Progenitor cell of endocrine pancreas (in vitro differentiated cells): ENCODE data around the gene STMN3. TPM values are rescaled to one million over a fixed set of nuclear protein-coding genes. Genes with fewer than 3 reads are reported as not detected.
A peak's percentile ranks its signal among the peaks of the same experiment; 100 is the strongest.
"Not testable (repeated sequence)": the region's sequence is repeated elsewhere in the genome, so short reads cannot be mapped to it uniquely, and the experiment has no call there.

Experiments used
- DNase-seq: peaks from one replicate; pipeline ENCODE4 v3.0.0; 2021; ENCODE audit warnings: low spot score; ENCODE audit not compliant: unreplicated experiment
- H3K27ac Mint-ChIP-seq: 2 replicates; pipeline ENCODE4 v1.8.0; 2021; ENCODE audit warnings: mild to moderate bottlenecking, moderate library complexity, mixed read lengths
- H3K27me3 Mint-ChIP-seq: 2 replicates; pipeline ENCODE4 v1.8.0; 2021; ENCODE audit warnings: mixed read lengths
- H3K36me3 Mint-ChIP-seq: 2 replicates; pipeline ENCODE4 v1.8.0; 2022; ENCODE audit warnings: mixed read lengths; ENCODE audit not compliant: insufficient read depth
- H3K4me1 Mint-ChIP-seq: 2 replicates; pipeline ENCODE4 v1.8.0; 2021; ENCODE audit warnings: low read depth, mixed read lengths
- H3K4me3 Mint-ChIP-seq: 2 replicates; pipeline ENCODE4 v1.8.0; 2021; ENCODE audit warnings: low read depth, mild to moderate bottlenecking, moderate library complexity, mixed read lengths
- H3K9me3 Mint-ChIP-seq: 2 replicates; pipeline ENCODE4 v1.8.0; 2021; ENCODE audit warnings: low read depth, mixed read lengths
- total RNA-seq: library from RNA; stranded (reverse); gene quantifications from 2 replicates; pipeline ENCODE4 v1.2.1, GENCODE V29; 2021
- TF ChIP-seq, protein P1 (sequence below): fragments of 200-600 bp; sonication (generic); IDR thresholded peaks from one replicate; pipeline ENCODE4 v1.5.0; 2021; ENCODE audit warnings: antibody characterized with exemption, mild to moderate bottlenecking; ENCODE audit not compliant: unreplicated experiment

The STMN3 gene
- total RNA-seq, 1 donor from 2014 or later: 25.6 TPM

DNA sequence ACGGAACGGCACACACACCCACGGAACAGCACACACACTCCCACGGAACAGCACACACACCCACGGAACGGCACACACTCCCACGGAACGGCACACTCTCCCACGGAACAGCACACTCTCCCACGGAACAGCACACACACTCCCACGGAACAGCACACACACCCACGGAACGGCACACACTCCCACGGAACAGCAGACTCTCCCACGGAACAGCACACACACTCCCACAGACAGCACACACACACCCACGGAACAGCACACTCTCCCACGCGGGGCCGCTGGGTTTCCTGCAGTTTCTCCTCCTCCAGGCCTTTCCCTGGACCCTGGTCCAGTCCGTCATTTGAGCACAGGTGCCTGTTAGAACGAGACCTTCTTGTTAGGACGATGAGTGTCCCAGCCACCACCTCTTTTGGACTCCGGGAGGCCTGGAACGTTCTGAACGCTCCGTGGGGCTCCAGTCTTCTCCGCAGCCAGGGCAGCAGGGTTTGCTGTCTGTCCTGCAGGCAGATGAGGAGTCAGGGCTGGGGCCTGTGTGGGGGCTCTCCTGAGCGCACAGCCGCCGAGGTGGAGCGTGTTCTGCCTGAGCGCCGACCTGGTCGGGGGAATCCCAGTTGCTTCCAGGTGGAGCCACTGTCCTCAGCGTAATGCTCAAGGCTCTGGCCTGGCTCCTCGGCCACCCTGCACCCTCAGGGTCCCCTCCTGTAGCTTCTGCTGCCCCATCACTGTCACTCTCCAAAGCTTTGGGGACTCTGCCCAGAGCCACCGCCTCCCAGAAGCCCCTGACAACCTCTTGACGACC is 25.6 kb upstream of the STMN3 start:
- Mint-ChIP-seq H3K4me1 (no peaks in the 10 kb centered on the region), H3K27me3 (no peaks in the 10 kb centered on the region), H3K27ac (no peak overlapping the region), H3K9me3 (no peaks in the 10 kb centered on the region), H3K36me3 (peaks cover 3% of the 10 kb centered on the region), H3K4me3 (no peak overlapping the region)
- no peak for DNase-seq
- TF ChIP-seq, protein P1, sequence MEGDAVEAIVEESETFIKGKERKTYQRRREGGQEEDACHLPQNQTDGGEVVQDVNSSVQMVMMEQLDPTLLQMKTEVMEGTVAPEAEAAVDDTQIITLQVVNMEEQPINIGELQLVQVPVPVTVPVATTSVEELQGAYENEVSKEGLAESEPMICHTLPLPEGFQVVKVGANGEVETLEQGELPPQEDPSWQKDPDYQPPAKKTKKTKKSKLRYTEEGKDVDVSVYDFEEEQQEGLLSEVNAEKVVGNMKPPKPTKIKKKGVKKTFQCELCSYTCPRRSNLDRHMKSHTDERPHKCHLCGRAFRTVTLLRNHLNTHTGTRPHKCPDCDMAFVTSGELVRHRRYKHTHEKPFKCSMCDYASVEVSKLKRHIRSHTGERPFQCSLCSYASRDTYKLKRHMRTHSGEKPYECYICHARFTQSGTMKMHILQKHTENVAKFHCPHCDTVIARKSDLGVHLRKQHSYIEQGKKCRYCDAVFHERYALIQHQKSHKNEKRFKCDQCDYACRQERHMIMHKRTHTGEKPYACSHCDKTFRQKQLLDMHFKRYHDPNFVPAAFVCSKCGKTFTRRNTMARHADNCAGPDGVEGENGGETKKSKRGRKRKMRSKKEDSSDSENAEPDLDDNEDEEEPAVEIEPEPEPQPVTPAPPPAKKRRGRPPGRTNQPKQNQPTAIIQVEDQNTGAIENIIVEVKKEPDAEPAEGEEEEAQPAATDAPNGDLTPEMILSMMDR: no peak

DNA sequence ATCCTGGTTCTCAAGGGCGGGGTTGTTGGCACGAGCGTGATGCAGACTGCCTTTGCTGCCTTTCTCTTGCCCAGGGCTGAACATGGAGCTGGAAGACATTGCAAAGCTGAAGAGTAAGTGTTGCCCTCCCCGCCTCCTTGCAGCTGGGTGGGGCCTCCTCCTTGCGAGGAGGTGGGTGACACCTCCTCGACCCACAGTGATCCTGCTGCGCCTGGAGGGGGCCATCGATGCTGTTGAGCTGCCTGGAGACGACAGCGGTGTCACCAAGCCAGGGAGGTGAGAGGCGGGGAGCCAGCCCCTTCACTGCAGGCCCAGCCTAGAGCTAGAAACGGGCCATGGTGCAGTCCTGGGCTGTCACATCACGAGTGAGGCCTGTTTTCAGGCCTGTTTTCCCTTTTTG is 24.8 kb upstream of the STMN3 start:
- Mint-ChIP-seq H3K4me3 (no peak overlapping the region), H3K4me1 (no peaks in the 10 kb centered on the region), H3K36me3 (peaks cover 3% of the 10 kb centered on the region), H3K9me3 (no peaks in the 10 kb centered on the region), H3K27ac (no peak overlapping the region), H3K27me3 (no peaks in the 10 kb centered on the region)
- TF ChIP-seq, protein P1: no peak
- DNase-seq: no peak

DNA sequence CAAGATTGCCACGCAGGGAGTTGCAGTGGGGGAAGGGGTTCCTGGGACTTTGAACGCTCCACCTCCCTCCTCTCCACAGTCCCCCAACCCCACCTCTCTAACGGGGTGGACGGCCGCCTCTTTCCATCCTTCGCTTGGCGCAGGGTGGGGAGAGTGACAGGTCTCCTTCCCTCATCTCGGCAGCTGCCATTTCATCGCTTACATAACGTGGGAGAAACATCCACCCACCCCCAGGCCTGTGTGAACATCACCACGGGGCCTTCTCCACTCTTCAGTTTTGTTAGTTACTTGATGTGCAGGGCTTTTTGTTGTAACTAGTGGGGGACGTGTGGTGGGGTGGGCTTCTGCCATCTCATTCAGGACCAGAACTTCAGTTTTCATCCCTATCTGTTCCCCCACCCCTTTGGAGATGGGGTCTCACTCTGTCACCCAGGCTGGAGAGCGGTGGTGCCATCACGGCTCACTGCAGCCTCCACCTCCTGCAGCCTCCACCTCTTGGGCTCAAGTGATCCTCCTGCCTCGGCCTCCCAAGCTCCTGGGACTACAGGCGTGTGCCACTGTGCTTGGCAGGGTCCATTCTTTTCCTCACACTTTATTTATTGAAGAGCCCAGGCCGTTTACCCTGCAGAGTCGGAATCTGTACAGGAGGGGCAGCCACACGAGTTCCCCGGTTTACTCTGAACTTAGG is 22.6 kb upstream of the STMN3 start:
- Mint-ChIP-seq H3K4me1 (no peaks in the 10 kb centered on the region), H3K27ac (peak overlapping the region; percentile 63), H3K9me3 (no peaks in the 10 kb centered on the region), H3K4me3 (no peak overlapping the region), H3K27me3 (no peaks in the 10 kb centered on the region), H3K36me3 (peaks cover 3% of the 10 kb centered on the region)
- TF ChIP-seq, protein P1: no peak
- no peak for DNase-seq

GRCh38 chr20:63673951-63674350 is 20.7 kb upstream of the STMN3 start:
- H3K4me3 Mint-ChIP-seq: no peak overlapping the region
- peaks cover 3% of the 10 kb centered on the region for H3K36me3 Mint-ChIP-seq
- H3K4me1 Mint-ChIP-seq: no peaks in the 10 kb centered on the region
- no peak for DNase-seq
- no peaks in the 10 kb centered on the region for H3K27me3 Mint-ChIP-seq
- H3K27ac Mint-ChIP-seq: no peak overlapping the region
- no peaks in the 10 kb centered on the region for H3K9me3 Mint-ChIP-seq
- TF ChIP-seq, protein P1: no peak

- Mint-ChIP-seq H3K36me3 (peaks cover 5% of the 10 kb centered on the region), H3K4me1 (no peaks in the 10 kb centered on the region), H3K4me3 (no peak overlapping the region), H3K27ac (no peak overlapping the region), H3K27me3 (no peaks in the 10 kb centered on the region), H3K9me3 (no peaks in the 10 kb centered on the region)
- TF ChIP-seq, protein P1: no peak
- DNase-seq: no peak
Measured at GRCh38 chr20:63672666-63673065, 19.4 kb upstream of the STMN3 start.

- not testable (repeated sequence) for H3K27ac Mint-ChIP-seq, H3K36me3 Mint-ChIP-seq, H3K4me1 Mint-ChIP-seq, DNase-seq, H3K27me3 Mint-ChIP-seq, H3K4me3 Mint-ChIP-seq, H3K9me3 Mint-ChIP-seq
Measured at GRCh38 chr20:63671695-63672094, 18.5 kb upstream of the STMN3 start.
